Left colon (tissue), 2 donors: Measurements from ENCODE around the gene FGF9. TPM values are rescaled to one million over a fixed set of nuclear protein-coding genes. Genes with fewer than 3 reads are reported as not detected.
A peak's percentile ranks its signal among the peaks of the same experiment; 100 is the strongest.

Source experiments
- ATAC-seq: fragments of 200-7000 bp; cut with Tn5 transposase; one replicate; pipeline ENCODE4 v1.9.1; 2020; ENCODE audit warnings: mild to moderate bottlenecking, moderate library complexity
- DNase-seq, 2 donors: peaks; one replicate each; pipeline ENCODE4 v3.0.0-alpha.2; 2020
- intact Hi-C, 2 donors: fragments of 100-400 bp; cut with DNase I in 1 of 2; cut with micrococcal nuclease in 1 of 2; formaldehyde crosslinking; loops; one replicate each; pipeline versions ENCODE4 v1.11.2 to v1.14.0; 2022; cut with DNase I, micrococcal nuclease
- long read RNA-seq: library from polyadenylated mRNA; unstranded; transcript quantifications from one replicate; pipeline ENCODE4 v2.0.0, GENCODE V29; 2021
- total RNA-seq, 2 donors: library from RNA; stranded (reverse); fragmentation: NEBNext Ultra II Directional; extraction: Animal tissue kit (Norgen Biotek cat#: 25700); gene quantifications; one replicate each; pipeline ENCODE4 v1.2.1, GENCODE V29; 2021
- donor health status: DM: no; HTN: no; CAD: no.
- donor health status: DM: yes; HTN: yes; CAD: no.

The FGF9 gene
- total RNA-seq, result 1 to 10 TPM in 1 of 2 donors, under 1 TPM in 1; 0.61 to 4.5 TPM
- long read RNA-seq, result 0 reads

GRCh38 chr13:21670883-21671619 lies at the start of gene FGF9:
Gene FGF9, plus strand, starts transcription at chr13:21671073. Its CDS starts 840 bp downstream, at chr13:21671913.
- intact Hi-C loops, result no loop called here
- ATAC-seq (peak; percentile 84), DNase-seq (peak; percentile 74 to 86)

GRCh38 chr13:21625366-21625765 lies 45.5 kb upstream of the FGF9 start:
- peak; percentile 92 for ATAC-seq
- intact Hi-C loops, result no loop called here

GRCh38 chr13:21632196-21632595 lies 38.7 kb upstream of the FGF9 start:
- DNase-seq, result no peak
- intact Hi-C loops, result loop anchor here in 1 of 2 donors (10.0 kb wide), 1 partner anchor 643 kb away; no protein-coding TSS in a partner anchor
- ATAC-seq, result peak; percentile 80

More at GRCh38 chr13:21625366-21625765, 45.5 kb upstream of the FGF9 start:
- DNase-seq, result no peak

GRCh38 chr13:21636656-21637055 lies 34.2 kb upstream of the FGF9 start:
- DNase-seq (no peak), ATAC-seq (peak; percentile 26)
- intact Hi-C loops, result loop anchor here in 1 of 2 donors (10.0 kb wide), 1 partner anchor 638 kb away; no protein-coding TSS in a partner anchor

GRCh38 chr13:21637296-21637695 lies 33.6 kb upstream of the FGF9 start:
- intact Hi-C loops, result loop anchor here in 1 of 2 donors (10.0 kb wide), 1 partner anchor 638 kb away; no protein-coding TSS in a partner anchor
- ATAC-seq, result peak; percentile 97
- peak; percentile 78 to 87 for DNase-seq

- DNase-seq (peak in 1 of 2 donors; percentile 34), ATAC-seq (peak; percentile 39)
- intact Hi-C loops, result loop anchor here in 1 of 2 donors (10.0 kb wide), 1 partner anchor 636 kb away; no protein-coding TSS in a partner anchor
These were observed 32.3 kb upstream of the FGF9 start for GRCh38 chr13:21638319-21639282.

GRCh38 chr13:21639561-21639960 lies 31.3 kb upstream of the FGF9 start:
- no peak for ATAC-seq
- no peak for DNase-seq
- intact Hi-C loops, result loop anchor here in 1 of 2 donors (10.0 kb wide), 1 partner anchor 635 kb away; no protein-coding TSS in a partner anchor

GRCh38 chr13:21641629-21642028 lies 29.2 kb upstream of the FGF9 start:
- intact Hi-C loops, result no loop called here
- DNase-seq (no peak), ATAC-seq (no peak)

- no peak for ATAC-seq
- intact Hi-C loops, result no loop called here
- no peak for DNase-seq
These were observed 13.3 kb upstream of the FGF9 start for GRCh38 chr13:21657538-21657937.

GRCh38 chr13:21659087-21659486 lies 11.8 kb upstream of the FGF9 start:
- no peak for DNase-seq
- intact Hi-C loops, result no loop called here
- no peak for ATAC-seq

GRCh38 chr13:21661097-21661909 lies 9.6 kb upstream of the FGF9 start:
- peak; percentile 57 for ATAC-seq
- no peak for DNase-seq
- intact Hi-C loops, result no loop called here

- intact Hi-C loops, result no loop called here
- no peak for DNase-seq
- ATAC-seq, result peak; percentile 98
These were observed 7.7 kb upstream of the FGF9 start for GRCh38 chr13:21663197-21663596.

- ATAC-seq (no peak), DNase-seq (no peak)
- intact Hi-C loops, result no loop called here
These were observed 2.1 kb upstream of the FGF9 start for GRCh38 chr13:21668732-21669275.

GRCh38 chr13:21670006-21670882 lies 629 bp upstream of the FGF9 start:
- intact Hi-C loops, result no loop called here
- ATAC-seq, result peak; percentile 29

GRCh38 chr13:21671620-21672286 lies 880 bp downstream of the FGF9 start:
- no peak for ATAC-seq
- no peak for DNase-seq
- intact Hi-C loops, result no loop called here

More at GRCh38 chr13:21670006-21670882, 629 bp upstream of the FGF9 start:
- peak; percentile 65 to 76 for DNase-seq

GRCh38 chr13:21672287-21672680 lies 1.4 kb downstream of the FGF9 start:
- ATAC-seq (no peak), DNase-seq (no peak)
- intact Hi-C loops, result no loop called here
